Activated naive CD4-positive, alpha-beta T cell treated with anti-CD3 and anti-CD28 coated beads, Interleukin-2, amount 50 U/mL, for 72 hours (primary cell): ENCODE results near the gene ARHGEF16. TPM values are rescaled to one million over a fixed set of nuclear protein-coding genes. Genes with fewer than 3 reads are reported as not detected.

Source experiments
- ATAC-seq, 2 donors: fragments of 150-1000 bp; cut with Tn5 transposase; 2 replicates each; pipeline ENCODE4 v1.10.0; 2021; ENCODE audit warnings: mild to moderate bottlenecking in 2 of 2, moderate library complexity in 2 of 2
- DNase-seq, 2 donors: peaks; one replicate each; pipeline ENCODE4 v3.0.0; 2021 to 2022; ENCODE audit warnings: low spot score in 2 of 2
- H3K27ac Mint-ChIP-seq, 2 donors: one replicate each; pipeline ENCODE4 v1.8.0; 2022; ENCODE audit warnings: mild to moderate bottlenecking in 2 of 2, mixed read lengths in 2 of 2
- H3K36me3 Mint-ChIP-seq, 2 donors: one replicate each; pipeline ENCODE4 v1.8.0; 2022; ENCODE audit warnings: mixed read lengths in 2 of 2
- H3K9me3 Mint-ChIP-seq, 2 donors: one replicate each; pipeline ENCODE4 v1.8.0; 2022; ENCODE audit warnings: mixed read lengths in 2 of 2
- total RNA-seq, 2 donors: library from RNA; stranded (reverse); gene quantifications; one replicate each; pipeline ENCODE4 v1.2.3, GENCODE V29; 2022

ARHGEF16 gene
- total RNA-seq, 2 donors from 2014 or later: 0.46 TPM; not detected in 1

DNA sequence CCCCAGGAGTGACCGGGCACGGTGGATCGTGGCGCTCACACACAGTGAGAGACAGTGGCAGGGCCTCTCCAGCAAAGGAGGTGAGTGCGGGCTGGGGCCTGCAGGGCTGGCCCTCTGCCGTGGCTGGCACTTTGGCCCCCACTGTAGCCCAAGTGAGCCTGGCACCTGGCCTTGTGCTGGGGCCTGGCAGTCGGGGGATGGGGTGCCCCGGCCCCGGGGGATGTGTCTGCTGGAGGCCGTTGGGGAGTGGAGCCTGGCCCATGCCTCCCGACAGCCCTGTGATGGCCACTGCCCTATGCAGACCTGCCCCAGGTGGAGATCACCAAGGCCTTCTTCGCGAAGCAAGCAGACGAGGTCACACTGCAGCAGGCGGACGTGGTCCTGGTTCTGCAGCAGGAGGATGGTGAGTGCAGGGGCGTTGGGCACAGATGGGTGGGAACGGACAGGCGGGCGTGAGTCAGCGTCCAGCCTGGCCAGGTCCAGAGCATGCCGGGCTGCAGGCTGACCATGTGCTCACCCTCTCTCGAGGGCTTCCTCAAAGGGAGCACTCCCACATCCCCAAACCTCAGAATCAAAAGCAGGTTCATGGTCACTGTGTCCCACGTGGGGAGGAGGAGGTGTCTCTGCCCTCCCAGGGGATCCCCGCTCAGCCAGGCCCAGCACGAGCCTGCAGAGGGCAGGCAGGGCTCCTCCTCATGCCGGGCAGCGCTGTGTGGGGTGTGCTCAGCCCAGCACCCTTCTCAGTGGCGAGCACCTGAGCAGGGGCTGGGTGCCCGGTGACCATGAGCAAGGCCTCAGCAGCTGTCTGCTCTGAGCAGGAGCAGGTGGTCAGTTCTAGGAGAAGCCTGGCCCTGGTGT lies 25.3 kb downstream of the ARHGEF16 start:
- DNase-seq (no peak), ATAC-seq (no peak)
- Mint-ChIP-seq H3K27ac (no peak overlapping the region), H3K9me3 (no peaks in the 10 kb centered on the region), H3K36me3 (no peaks in the 10 kb centered on the region)

DNA sequence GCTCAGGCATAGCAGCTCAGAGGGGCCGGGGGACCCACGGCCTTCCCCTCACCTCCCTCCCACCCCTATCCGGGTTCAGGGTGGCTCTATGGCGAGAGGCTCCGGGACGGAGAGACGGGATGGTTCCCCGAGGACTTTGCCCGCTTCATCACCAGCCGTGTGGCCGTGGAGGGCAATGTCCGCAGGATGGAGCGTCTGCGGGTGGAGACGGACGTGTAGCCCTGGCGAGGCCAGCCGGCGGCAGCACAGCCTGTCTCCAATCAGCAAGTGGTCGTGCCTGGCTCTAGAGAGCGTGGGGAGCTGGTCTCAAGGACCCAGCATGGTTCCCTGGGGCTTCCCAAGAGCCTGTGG lies 25.9 kb downstream of the ARHGEF16 start:
- ATAC-seq: no peak
- no peak overlapping the region for H3K27ac Mint-ChIP-seq
- H3K9me3 Mint-ChIP-seq: no peaks in the 10 kb centered on the region
- DNase-seq: no peak
- H3K36me3 Mint-ChIP-seq: no peaks in the 10 kb centered on the region

DNA sequence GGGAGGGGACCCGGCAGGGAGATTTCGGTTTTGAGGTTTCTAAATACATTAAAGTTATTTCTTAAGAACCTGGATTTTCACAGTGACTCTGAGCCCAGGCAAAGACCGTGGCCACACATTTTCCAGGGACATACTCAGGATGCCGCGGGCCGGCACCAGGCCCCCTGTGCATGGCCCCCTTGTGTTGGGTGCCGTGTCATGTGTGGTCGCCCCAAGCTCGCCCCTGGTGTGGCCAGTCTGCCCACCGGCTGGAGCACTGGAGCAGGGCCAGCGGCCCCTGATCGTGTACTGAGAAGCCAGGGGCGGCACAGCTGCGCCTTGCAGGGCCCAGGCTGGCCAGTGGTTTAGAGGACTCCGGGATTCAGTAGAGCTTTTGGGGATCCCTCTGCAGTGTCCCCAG lies 26.6 kb downstream of the ARHGEF16 start:
- Mint-ChIP-seq H3K36me3 (no peaks in the 10 kb centered on the region), H3K9me3 (no peaks in the 10 kb centered on the region), H3K27ac (no peak overlapping the region)
- ATAC-seq: no peak
- DNase-seq: no peak

DNA sequence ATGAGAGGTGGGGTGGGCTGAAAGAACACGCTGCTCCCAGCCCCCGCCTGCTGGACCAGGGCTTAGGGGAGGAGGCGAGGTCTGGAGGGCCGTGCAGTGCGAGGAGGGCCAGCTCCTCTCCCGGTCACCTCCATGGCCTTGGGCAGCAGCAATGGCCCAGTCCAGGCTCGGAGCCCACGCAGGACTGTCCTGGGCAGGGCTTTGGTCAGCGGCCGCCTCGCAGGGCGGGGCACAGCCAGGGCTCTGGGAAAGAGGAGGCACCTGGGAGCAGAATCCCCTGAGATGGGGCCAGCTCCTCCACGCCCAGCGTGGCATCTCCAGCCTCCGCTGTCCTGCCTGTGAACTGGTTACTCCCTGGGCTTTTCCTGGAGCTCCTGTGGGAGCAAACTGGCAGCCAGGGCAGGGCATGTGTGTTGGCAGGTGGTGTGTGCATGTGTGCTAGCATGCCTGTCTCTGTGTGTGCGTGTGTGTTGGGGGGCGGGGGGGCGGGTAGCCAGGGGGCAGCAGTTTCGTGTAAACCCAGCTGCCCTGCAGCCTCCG lies 27.4 kb downstream of the ARHGEF16 start:
- no peak for DNase-seq
- Mint-ChIP-seq H3K27ac (no peak overlapping the region), H3K36me3 (no peaks in the 10 kb centered on the region), H3K9me3 (no peaks in the 10 kb centered on the region)
- no peak for ATAC-seq

DNA sequence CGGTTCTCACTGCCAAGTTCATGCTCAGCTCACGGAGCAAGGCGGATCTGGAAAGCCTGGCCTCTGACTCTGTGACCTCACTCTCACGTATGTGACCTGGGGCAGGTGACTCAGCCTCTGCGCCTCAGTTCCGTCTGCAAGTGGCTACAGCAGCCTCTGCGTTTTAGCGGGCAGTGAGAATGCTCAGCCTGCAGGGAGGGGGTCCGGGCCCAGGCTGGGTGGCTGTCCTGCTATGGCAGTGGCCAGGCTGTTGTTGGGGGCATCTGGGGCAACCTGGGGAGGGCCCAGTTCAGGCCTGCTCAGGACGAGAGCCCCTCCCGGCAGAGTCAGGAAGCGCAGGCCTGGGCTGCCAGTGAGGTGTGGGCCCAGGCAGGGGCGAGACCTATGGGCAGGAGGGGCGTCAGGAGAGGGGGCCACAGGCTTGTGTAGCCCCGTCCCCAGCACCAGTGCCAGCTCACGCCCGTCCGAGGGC lies 27.9 kb downstream of the ARHGEF16 start:
- DNase-seq (peak in 1 of 2 donors; percentile 40), ATAC-seq (peak in 1 of 2 donors; percentile 66)
- H3K27ac Mint-ChIP-seq: no peak overlapping the region
- no peaks in the 10 kb centered on the region for H3K36me3 Mint-ChIP-seq
- H3K9me3 Mint-ChIP-seq: peaks cover 0 to 4% of the 10 kb centered on the region in 2 donors

DNA sequence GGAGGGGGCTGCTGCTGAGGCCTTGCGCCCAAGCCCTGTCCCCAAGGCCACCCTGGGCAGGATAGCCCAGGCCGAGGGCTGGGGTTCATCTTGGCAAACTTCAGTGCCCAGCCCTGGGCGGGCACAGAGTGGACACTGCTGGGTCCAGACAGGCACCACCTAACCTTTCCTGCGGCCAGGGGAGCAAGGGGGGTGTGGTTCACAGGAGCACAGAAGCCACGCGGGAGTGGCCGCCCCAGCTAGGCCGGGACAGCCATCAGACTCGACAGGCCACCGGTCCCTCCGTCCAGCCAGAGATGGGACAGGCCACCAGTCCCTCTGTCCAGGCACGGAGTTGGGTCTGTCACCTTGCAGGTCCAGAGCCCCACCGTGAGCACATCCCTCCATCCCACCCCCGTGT lies 28.9 kb downstream of the ARHGEF16 start:
- H3K9me3 Mint-ChIP-seq: peaks cover under 1 to 9% of the 10 kb centered on the region in 2 donors
- DNase-seq (no peak), ATAC-seq (no peak)
- H3K36me3 Mint-ChIP-seq: peaks cover 3 to 4% of the 10 kb centered on the region in 2 donors
- no peak overlapping the region for H3K27ac Mint-ChIP-seq

DNA sequence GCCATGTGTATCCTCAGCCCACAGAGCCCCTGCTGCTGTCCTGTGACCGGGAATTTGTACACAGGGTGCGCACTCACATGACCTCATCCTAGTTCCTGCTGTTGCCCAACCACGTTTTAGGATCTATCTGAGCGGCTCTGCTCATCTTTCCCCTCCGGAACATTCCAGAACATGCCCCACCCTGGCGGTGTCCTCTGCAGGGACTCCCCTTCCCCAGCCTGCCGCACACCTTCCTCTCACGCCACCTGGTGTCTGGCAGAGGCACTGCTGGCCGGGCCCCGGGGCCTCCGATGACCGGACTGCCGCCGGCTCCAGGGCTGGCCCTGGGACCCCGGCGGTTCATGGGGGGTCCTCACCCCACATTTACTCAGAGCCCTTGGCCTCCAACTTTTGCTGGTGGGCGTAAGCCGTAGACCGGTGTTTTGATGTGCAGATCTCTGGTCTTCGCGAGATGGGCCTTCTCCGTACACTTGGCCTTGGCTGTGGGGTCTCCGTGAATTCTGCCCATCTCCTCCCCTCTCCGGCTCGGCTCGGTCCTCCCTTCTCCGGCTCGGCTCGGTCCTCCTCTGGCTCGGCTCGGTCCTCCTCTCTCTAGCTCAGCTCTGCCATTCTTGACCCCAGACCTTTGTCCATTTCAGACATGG lies 29.5 kb downstream of the ARHGEF16 start:
- DNase-seq: peak in 1 of 2 donors; percentile 69
- ATAC-seq: peak; percentile 62 to 66
- Mint-ChIP-seq H3K9me3 (peaks cover 6 to 14% of the 10 kb centered on the region in 2 donors), H3K27ac (no peak overlapping the region), H3K36me3 (peaks cover 8 to 10% of the 10 kb centered on the region in 2 donors)

DNA sequence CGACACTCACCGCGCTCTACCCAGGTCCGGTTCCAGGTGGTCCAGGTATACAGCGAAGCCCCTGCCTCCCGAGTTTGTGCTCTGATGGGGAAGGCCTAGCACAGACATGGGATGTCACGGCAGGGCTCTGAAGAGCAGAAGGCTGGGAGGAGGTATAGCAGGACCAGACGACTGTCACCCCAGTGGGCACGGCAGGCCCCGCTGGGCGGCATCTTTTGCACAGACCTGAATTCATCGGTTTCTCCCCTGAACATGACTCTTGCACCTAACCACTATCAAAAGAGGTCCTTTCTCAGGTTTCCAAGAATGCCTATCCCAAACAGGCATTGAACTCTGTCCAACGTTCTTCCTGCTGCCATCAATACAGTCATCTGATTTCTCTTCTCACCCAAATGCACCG lies 30.6 kb downstream of the ARHGEF16 start:
- no peak overlapping the region for H3K27ac Mint-ChIP-seq
- H3K9me3 Mint-ChIP-seq: peaks cover 8 to 17% of the 10 kb centered on the region in 2 donors
- ATAC-seq (no peak), DNase-seq (no peak)
- H3K36me3 Mint-ChIP-seq: peaks cover 11 to 14% of the 10 kb centered on the region in 2 donors

DNA sequence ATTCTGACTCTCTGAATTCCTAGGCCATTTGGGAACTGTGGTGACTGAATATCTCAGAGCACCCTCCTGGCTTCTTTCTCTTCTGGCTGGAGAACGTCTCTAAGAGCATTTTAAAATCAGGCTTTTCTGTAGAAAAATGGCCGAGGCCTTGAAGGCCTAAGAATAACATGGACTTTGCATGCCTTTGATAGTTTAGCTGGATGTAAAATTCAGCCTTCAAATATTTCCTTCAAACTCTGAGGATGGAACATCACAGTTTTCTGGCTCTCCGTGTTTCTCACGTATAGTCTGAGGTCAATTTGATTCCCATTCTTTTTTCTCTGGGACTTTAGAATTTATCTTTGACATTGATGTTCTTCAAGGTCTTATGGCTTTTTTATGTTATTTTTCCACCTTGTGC lies 34.0 kb downstream of the ARHGEF16 start:
- ATAC-seq (no peak), DNase-seq (no peak)
- no peak overlapping the region for H3K27ac Mint-ChIP-seq
- H3K36me3 Mint-ChIP-seq: peaks cover 11 to 14% of the 10 kb centered on the region in 2 donors
- peaks cover 8 to 17% of the 10 kb centered on the region in 2 donors for H3K9me3 Mint-ChIP-seq

DNA sequence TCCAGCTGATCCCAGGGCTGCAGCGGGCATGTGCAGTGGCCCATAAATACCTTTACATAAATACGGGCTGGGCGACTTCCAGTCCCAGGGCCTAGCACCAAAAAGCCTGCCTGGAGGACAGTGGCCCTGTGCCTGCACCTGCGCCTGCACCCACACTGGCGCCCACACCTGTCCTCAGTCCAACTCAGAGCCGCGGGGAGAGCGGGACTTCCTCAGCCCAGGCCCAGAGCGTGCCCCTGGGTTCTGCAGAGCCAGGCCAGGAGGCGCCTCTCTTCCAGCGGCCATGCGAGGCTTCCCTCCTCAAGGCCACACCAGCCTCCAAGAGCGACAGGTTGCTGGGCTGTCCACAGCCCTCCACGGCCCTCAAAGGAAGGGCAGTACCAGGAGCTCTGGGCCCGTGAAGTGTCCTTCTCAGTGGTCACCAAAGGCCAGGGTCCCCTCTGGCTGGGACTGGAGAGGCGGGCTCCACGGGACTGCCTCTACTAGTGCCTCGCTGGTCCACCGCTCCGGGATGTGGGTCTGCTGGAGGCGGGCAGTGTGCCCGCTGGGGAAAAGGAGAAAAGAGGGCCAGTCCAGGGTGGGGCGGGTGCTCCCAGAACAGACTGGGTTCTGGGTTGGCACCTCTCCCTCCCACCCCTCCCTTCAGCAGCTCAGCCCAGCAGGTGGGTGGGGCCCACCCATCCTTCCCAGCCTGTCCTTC lies 35.7 kb downstream of the ARHGEF16 start:
- Mint-ChIP-seq H3K36me3 (peaks cover 11 to 14% of the 10 kb centered on the region in 2 donors), H3K27ac (no peak overlapping the region), H3K9me3 (peaks cover 8 to 17% of the 10 kb centered on the region in 2 donors)
- ATAC-seq (no peak), DNase-seq (no peak)

DNA sequence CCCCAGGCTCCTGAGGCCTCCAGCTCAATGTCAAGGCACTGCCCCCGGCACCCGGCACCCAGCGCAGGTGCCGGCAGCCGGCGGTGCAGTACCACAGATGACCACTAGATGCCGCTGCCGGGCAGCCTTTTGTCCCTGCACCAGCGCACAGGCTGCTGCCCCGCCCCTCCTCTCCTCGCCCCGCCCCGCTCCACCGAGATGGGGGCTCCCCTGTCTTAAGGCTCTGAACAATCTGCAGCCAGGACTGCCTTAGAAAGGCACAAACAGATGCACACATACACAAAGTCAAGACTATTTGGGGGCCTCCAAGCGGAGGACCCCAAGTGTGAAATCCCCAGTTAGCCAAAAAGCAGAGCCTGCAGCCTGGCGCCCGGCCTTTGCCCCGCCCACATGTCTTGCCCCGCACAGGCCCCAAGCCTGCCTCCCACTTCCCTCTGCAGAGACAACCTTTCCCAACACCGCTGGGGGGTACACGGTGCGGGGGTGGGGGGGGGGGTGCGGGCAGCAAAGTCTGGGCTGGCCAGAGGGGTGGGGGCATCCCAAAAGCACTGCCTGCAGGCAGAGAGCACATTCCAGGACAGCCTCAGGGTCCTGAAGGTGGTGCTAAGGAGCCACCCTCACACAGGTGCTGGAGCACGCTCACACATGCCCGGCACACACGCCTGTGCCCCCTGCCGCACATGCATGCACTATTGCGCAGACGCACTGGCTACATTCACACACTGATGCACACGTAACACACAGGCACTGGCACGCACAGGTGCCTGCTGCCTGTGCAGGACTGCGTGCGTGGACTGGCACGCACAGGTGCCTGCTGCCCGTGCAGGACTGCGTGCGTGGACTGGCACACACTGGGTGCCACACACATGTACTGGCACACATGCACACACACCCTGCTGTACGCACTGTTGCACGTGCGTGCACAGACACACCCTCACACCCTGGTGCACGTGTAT lies 37.1 kb downstream of the ARHGEF16 start:
- peak; percentile 80 to 89 for DNase-seq
- ATAC-seq: peak; percentile 91 to 93
- Mint-ChIP-seq H3K27ac (no peak overlapping the region), H3K36me3 (peaks cover 11 to 14% of the 10 kb centered on the region in 2 donors), H3K9me3 (peaks cover 8 to 17% of the 10 kb centered on the region in 2 donors)

DNA sequence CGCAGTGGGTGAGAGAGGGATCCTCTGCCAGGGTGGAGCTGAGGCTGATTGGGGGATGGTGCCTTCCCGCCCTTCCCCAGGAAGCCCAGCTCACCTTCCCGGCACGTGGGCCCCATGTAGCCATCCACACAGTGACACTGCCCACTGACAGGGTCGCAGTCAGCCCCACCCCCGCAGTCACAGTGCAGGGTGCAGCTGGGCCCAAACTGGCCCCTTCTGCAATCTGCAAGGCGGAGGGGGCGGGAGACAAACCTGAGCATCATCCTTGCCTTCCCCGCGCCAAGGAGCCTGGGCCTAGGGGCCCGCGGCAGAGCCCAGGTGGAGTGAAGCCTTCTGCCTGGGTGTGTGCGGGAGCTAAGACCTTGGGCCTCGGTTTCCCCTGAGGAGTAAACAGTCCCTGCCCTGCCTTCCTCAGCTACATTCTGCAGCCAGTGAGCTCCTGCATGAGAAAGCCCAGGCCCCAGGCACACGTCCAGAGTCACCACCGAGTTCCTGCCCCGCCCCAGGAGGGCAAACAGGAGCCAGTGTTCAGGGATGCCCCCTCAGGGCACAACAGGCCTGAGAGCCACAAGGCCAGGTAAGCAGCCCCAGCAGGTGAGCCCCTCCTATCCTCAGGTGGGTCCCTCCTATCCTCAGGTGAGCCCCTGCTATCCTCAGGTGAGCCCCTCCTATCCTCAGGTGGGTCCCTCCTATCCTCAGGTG lies 38.2 kb downstream of the ARHGEF16 start:
- DNase-seq (no peak), ATAC-seq (no peak)
- Mint-ChIP-seq H3K36me3 (peaks cover 11 to 14% of the 10 kb centered on the region in 2 donors), H3K27ac (no peak overlapping the region), H3K9me3 (peaks cover 8 to 13% of the 10 kb centered on the region in 2 donors)

DNA sequence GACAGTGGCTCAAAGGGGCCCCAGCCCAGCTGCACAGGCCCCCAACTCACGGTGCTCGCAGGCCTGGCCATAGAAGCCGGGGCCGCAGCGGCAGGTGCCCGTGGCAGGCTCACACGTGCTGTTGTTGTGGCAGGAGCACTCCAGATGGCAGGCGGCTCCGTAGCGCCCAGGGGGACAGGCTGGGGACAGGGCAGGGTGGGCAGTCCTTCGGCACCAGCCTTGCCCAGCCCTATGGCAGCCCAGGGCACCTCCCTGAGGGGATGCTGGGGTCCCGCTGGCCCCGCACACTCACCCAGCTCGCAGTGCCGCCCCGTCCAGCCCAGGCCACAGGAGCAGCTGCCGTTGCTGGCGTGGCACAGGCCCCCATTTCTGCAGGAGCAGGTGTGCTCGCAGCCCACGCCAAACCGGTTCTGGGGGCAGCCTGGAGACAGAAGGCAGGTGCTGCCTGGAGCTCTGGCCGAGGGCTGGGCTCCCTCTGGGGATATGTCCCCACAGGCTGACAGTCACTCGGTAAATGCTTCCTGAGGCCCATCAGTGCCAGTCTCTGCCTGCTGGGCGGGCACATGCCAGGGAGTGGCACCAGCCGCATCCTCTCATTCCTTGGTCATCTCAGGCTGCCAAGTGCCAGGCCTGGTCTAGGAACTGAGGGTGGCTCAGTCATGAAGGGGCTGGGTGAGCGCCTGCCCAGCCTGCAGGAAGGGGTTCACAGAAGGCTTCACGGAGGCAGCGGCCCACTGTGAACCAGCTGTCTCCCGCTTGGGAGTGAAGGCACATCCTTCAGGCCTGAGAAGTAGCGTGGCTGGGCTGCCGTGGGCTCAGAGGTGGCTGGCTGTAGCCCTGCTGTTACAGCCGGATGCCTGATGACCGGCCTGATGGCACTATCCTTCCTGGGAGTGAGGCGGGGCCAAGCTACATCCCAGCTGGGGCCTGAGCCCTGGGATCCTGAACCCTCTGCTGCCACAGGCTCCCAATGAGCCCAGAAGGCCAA lies 40.1 kb downstream of the ARHGEF16 start:
- no peaks in the 10 kb centered on the region for H3K9me3 Mint-ChIP-seq
- ATAC-seq: no peak
- H3K36me3 Mint-ChIP-seq: no peaks in the 10 kb centered on the region
- peak overlapping the region in 1 of 2 donors; percentile 22 for H3K27ac Mint-ChIP-seq
- DNase-seq: no peak
